BE2C (cell line): ENCODE data around the gene PKHD1.

Experiments
- DNase-seq: peaks from one replicate; pipeline ENCODE4 v3.0.0-alpha.2; 2020
- H3K27me3 ChIP-seq: fragments of 250-450 bp; sonication (Bioruptor Pico); 2 replicates; pipeline ENCODE4 v1.5.1; 2020; ENCODE audit warnings: mild to moderate bottlenecking
- H3K36me3 ChIP-seq: fragments of 250-450 bp; sonication (Bioruptor Pico); 2 replicates; pipeline ENCODE4 v1.5.1; 2020; ENCODE audit warnings: mild to moderate bottlenecking
- H3K4me1 ChIP-seq: fragments of 250-450 bp; sonication (Bioruptor Pico); 2 replicates; pipeline ENCODE4 v1.5.1; 2020
- H3K4me3 ChIP-seq: 2 replicates; pipeline ENCODE4 v1.5.1; 2011; ENCODE audit warnings: low read depth, low read length
- H3K9me3 ChIP-seq: fragments of 250-450 bp; sonication (Bioruptor Pico); 2 replicates; pipeline ENCODE4 v1.5.1; 2020
- TF ChIP-seq, protein P1 (sequence below): IDR thresholded peaks from 2 replicates; pipeline ENCODE4 v1.5.1; 2012; ENCODE audit warnings: mild to moderate bottlenecking, low read depth, low read length

PKHD1 gene

DNA sequence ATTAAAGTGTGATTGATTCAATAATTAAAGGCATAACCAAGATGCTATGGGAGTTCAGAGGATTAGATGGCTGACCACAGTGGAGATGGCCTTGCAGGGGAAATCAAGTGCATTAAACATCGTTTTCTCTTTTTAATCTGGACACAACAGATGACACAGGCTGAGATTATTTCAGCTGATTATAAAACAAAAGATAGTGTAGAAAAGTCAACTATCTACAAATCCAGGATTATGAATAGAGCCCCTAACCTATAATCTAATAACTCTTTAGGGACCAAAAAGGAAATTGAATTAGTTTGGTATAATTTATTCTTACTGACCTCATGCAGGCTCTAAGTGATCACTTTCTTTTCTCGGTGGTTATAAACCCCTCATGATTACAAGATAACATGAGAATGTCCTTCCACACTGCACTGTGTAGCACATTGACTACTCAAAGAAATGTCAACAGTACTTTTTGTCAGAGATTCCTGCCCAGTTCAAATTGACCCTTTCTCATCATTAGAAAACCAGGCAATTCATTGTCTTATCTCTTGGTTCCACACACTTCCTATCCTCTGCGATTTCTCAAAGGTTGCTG, 122.1 kb downstream of the PKHD1 start:
- TF ChIP-seq, protein P1, sequence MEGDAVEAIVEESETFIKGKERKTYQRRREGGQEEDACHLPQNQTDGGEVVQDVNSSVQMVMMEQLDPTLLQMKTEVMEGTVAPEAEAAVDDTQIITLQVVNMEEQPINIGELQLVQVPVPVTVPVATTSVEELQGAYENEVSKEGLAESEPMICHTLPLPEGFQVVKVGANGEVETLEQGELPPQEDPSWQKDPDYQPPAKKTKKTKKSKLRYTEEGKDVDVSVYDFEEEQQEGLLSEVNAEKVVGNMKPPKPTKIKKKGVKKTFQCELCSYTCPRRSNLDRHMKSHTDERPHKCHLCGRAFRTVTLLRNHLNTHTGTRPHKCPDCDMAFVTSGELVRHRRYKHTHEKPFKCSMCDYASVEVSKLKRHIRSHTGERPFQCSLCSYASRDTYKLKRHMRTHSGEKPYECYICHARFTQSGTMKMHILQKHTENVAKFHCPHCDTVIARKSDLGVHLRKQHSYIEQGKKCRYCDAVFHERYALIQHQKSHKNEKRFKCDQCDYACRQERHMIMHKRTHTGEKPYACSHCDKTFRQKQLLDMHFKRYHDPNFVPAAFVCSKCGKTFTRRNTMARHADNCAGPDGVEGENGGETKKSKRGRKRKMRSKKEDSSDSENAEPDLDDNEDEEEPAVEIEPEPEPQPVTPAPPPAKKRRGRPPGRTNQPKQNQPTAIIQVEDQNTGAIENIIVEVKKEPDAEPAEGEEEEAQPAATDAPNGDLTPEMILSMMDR: no peak
- no peaks in the 10 kb centered on the region for H3K27me3 ChIP-seq
- no peak for DNase-seq
- no peak overlapping the region for H3K4me3 ChIP-seq
- peaks cover 22% of the 10 kb centered on the region for H3K4me1 ChIP-seq
- H3K36me3 ChIP-seq: no peaks in the 10 kb centered on the region
- no peaks in the 10 kb centered on the region for H3K9me3 ChIP-seq

DNA sequence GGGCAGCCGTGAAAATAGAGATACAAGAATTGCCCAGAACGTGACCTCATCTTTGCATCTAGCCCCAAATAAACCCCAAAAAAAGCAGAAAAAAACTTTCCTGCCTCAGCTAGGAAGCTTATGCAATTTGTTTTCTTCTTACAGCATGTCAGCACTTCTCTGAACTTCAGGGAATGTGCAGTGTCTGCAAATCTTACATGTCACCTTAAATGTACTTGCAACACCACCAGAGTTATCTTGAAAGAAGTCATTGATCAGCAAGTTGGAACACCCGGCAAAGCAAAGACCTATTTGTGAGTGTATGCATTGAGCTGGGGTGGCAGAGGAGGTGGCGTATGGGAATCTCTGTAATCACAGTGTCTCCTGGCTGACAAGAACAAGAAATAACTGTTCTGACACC, 123.4 kb downstream of the PKHD1 start:
- H3K4me1 ChIP-seq: peaks cover 22% of the 10 kb centered on the region
- no peak for DNase-seq
- H3K36me3 ChIP-seq: no peaks in the 10 kb centered on the region
- no peaks in the 10 kb centered on the region for H3K27me3 ChIP-seq
- H3K4me3 ChIP-seq: no peak overlapping the region
- TF ChIP-seq, protein P1: no peak
- no peaks in the 10 kb centered on the region for H3K9me3 ChIP-seq

DNA sequence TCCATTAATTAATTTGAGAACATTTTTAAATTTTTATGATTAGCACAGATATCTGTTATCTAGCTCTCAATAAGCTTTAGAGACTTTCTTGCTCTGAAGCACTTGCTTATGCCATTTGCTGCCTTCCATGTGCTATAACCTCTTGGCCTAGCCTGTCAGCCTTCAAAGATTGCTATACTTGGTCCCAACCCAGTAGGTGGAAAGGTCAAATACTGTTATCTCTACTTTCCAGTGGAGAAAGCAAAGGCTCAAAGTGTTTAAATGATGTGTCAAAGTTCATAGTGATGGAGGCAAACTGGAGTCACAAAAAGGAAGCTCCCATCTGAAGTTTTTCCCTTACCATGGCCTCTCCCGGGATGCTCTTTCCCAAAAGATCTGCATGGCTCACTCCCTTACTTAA, 125.1 kb downstream of the PKHD1 start:
- no peak overlapping the region for H3K4me3 ChIP-seq
- TF ChIP-seq, protein P1: no peak

DNA sequence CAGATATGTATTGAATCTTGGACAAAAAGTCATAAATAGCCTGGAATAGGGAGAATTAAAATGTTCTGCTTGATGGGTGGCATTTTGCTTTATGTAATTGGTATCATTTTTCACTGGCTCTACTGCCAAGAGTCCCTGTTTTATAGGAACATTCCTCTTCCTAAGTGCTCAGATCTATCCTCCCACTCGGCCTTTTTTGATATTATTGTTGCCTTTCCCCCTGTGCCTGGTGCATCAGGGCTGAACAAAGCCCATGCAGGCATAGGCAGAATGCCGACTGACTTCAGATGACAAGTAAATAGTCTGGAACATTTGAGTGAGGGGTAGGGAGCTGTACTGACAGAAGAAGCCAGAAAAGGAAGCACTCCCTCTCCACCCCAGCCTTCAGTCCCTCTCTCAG, 127.0 kb downstream of the PKHD1 start:
- TF ChIP-seq, protein P1: no peak
- Histone ChIP-seq H3K9me3 (no peaks in the 10 kb centered on the region), H3K27me3 (no peaks in the 10 kb centered on the region), H3K36me3 (no peaks in the 10 kb centered on the region), H3K4me3 (no peak overlapping the region), H3K4me1 (peaks cover 15% of the 10 kb centered on the region)
- no peak for DNase-seq

More for the DNA sequence above, 125.1 kb downstream of the PKHD1 start:
- H3K27me3 ChIP-seq: no peaks in the 10 kb centered on the region
- no peaks in the 10 kb centered on the region for H3K9me3 ChIP-seq
- no peak for DNase-seq
- peaks cover 22% of the 10 kb centered on the region for H3K4me1 ChIP-seq
- H3K36me3 ChIP-seq: no peaks in the 10 kb centered on the region

DNA sequence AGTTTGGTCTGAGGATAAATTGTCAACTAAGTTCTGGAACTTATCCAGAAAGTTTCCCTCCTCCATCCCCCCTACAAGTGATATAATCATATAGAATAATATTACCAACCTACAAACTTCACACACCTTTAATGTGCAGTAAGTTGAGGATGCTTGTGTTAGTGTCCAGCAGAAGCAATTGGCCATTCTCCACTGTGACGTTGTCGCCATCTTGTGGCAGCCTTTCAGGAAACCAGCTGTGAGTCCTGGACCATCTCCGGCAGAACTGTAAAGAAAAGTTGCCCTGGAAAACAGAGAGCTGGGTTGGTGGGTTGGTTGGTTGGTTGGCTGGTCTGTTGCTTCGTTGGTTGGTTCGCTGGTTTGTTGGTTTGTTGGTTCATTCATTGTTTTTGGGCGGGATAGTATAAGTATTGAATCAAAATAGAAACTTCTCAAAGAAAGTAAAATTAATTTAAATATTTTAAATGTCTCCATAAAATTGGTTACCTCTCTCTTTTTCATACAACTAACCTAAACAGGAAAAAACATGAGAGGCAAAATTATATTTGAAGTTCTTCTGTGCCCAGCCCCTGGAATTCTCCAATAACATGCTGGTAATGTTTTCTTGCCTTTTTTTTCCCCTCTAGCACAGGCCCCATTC, 127.5 kb downstream of the PKHD1 start:
- Histone ChIP-seq H3K4me1 (peaks cover 13% of the 10 kb centered on the region), H3K27me3 (no peaks in the 10 kb centered on the region), H3K9me3 (no peaks in the 10 kb centered on the region), H3K36me3 (no peaks in the 10 kb centered on the region), H3K4me3 (no peak overlapping the region)
- TF ChIP-seq, protein P1: peak; percentile 97
- peak; percentile 85 for DNase-seq

DNA sequence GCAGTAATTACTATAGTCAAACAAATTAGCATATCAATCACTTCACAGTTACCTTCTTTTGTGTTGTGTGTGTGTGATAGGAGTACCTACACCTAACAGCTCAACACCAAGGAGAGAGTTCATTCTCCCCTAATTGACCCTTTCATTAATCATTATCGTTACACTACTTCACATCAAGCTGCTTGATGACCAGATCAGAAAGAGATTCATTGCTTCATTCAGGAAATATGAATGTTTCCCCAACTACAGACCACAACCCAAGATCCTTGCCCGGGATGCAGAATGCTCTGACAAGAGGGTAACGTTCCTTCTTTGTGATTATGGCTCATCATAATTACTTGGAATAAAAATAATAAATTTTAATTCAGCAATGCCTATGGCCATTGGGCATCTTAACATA, 132.7 kb downstream of the PKHD1 start:
- H3K27me3 ChIP-seq: no peaks in the 10 kb centered on the region
- H3K4me3 ChIP-seq: no peak overlapping the region
- no peaks in the 10 kb centered on the region for H3K36me3 ChIP-seq
- no peak for DNase-seq
- no peaks in the 10 kb centered on the region for H3K9me3 ChIP-seq
- TF ChIP-seq, protein P1: no peak
- H3K4me1 ChIP-seq: peaks cover 37% of the 10 kb centered on the region
